Psoas muscle (tissue), 8 donors: ENCODE results near the gene GDAP2. TPM values are rescaled to one million over a fixed set of nuclear protein-coding genes. Genes with fewer than 3 reads are reported as not detected.

Experiments
- ATAC-seq, 4 donors: fragments of 200-7000 bp; cut with Tn5 transposase; one replicate each; pipeline ENCODE4 v1.9.1; 2020; ENCODE audit warnings: moderate library complexity in 3 of 4, mild to moderate bottlenecking in 2 of 4
- DNase-seq, 2 donors: peaks; one replicate each; pipeline ENCODE4 v3.0.0-alpha.2; 2020
- H3K27ac ChIP-seq: fragments of 200-600 bp; one replicate; pipeline ENCODE4 v1.8.0; 2022
- H3K27me3 ChIP-seq, 3 donors: fragments of 200-600 bp in 1 of 3; one replicate each; pipeline versions ENCODE4 v1.6.1 to v1.8.0; 2013 to 2022; ENCODE audit warnings: low read length in 2 of 3, mild to moderate bottlenecking in 2 of 3, moderate library complexity in 1 of 3; ENCODE audit not compliant: insufficient read depth in 3 of 3
- H3K36me3 ChIP-seq, 2 donors: fragments of 200-600 bp in 1 of 2; one replicate each; pipeline versions ENCODE4 v1.6.1 to v1.8.0; 2013 to 2022; ENCODE audit warnings: low read depth in 1 of 2, mild to moderate bottlenecking in 1 of 2, moderate library complexity in 1 of 2; ENCODE audit not compliant: insufficient read depth in 1 of 2
- H3K4me1 ChIP-seq: fragments of 200-600 bp; one replicate; pipeline ENCODE4 v1.8.0; 2022
- H3K4me3 ChIP-seq: fragments of 200-600 bp; one replicate; pipeline ENCODE4 v1.8.0; 2022; ENCODE audit warnings: mild to moderate bottlenecking
- H3K9me3 ChIP-seq: fragments of 200-600 bp; one replicate; pipeline ENCODE4 v1.8.0; 2022
- CTCF ChIP-seq: fragments of 200-600 bp; IDR thresholded peaks from one replicate; pipeline ENCODE4 v1.8.0; 2022; ENCODE audit warnings: antibody characterized with exemption
- WGBS, 3 donors: extraction: QIAGEN DNeasy Blood & Tissue Kit; methylation state at CpG; one replicate each; pipeline versions ENCODE4 v1.1.6 to v1.1.7; 2013; 5-methylcytosine and 5-hydroxymethylcytosine counted together
- intact Hi-C, 2 donors: fragments of 100-400 bp; cut with DNase I; formaldehyde crosslinking; loops; one replicate each; pipeline versions ENCODE4 v1.11.0 to v1.14.2; 2022
- polyA plus RNA-seq, 3 donors: library from polyadenylated mRNA; stranded (reverse); fragments of 200-250 nt; gene quantifications; one replicate each; pipeline ENCODE4 v1.2.3, GENCODE V29; 2013
- total RNA-seq, 4 donors: library from RNA; stranded (reverse); fragmentation: NEBNext Ultra II Directional in 2 of 4; extraction: Animal tissue kit (Norgen Biotek cat#: 25700) in 2 of 4; gene quantifications; one replicate each; pipeline versions ENCODE4 v1.2.1 to v1.2.4, GENCODE V29; 2021 to 2023
- donor health status: healthy with polysubstance abuse.
- donor health status: DM: no; HTN: no; CAD: no; lungs with moderate emphysema.
- donor health status: Bipolar disorder and iron deficiency.
- donor health status: healthy.
- donor health status: DM: yes; HTN: yes; CAD: no.
- donor health status: DM: no; HTN: no; CAD: no.
- donor health status: DM: no; HTN: no; CAD: no.
- donor health status: DM: yes; HTN: yes; CAD: no.

The GDAP2 gene
- total and polyA plus RNA-seq, 7 donors, result 2.4 to 12.2 (median 9.3) TPM

GRCh38 chr1:117828201-117828600 lies 101.2 kb downstream of the GDAP2 start:
- Histone ChIP-seq H3K27ac (no peak overlapping the region), H3K4me1 (no peaks in the 10 kb centered on the region), H3K9me3 (no peaks in the 10 kb centered on the region), H3K36me3 (no peaks in the 10 kb centered on the region), H3K4me3 (no peak overlapping the region), H3K27me3 (no peaks in the 10 kb centered on the region)
- ATAC-seq, result peak; percentile 34 to 60 (median 37)
- DNase-seq, result peak; percentile 52 to 69
- intact Hi-C loops, result no loop called here
- 42 to 52% (median 47%) methylated on average over 4 of the region's 4 CpGs for WGBS, 3 donors
- no peak for TF ChIP-seq CTCF

- ATAC-seq, result peak; percentile 56 to 72 (median 69)
- intact Hi-C loops, result no loop called here
- Histone ChIP-seq H3K27me3 (no peaks in the 10 kb centered on the region), H3K27ac (no peak overlapping the region), H3K9me3 (no peaks in the 10 kb centered on the region), H3K36me3 (no peaks in the 10 kb centered on the region), H3K4me3 (no peak overlapping the region), H3K4me1 (peaks cover 9% of the 10 kb centered on the region)
- 28 to 45% (median 38%) methylated on average over 1 of the region's 1 CpG for WGBS, 3 donors
- TF ChIP-seq CTCF, result no peak
- peak; percentile 44 to 60 for DNase-seq
These were observed 102.8 kb downstream of the GDAP2 start for GRCh38 chr1:117826540-117827078.

GRCh38 chr1:117826119-117826518 lies 103.3 kb downstream of the GDAP2 start:
- intact Hi-C loops, result no loop called here
- ATAC-seq, result no peak
- Histone ChIP-seq H3K4me1 (peaks cover 14% of the 10 kb centered on the region), H3K36me3 (no peaks in the 10 kb centered on the region), H3K27me3 (no peaks in the 10 kb centered on the region), H3K27ac (peak overlapping the region; percentile 11), H3K9me3 (no peaks in the 10 kb centered on the region), H3K4me3 (no peak overlapping the region)
- 9 to 54% (median 41%) methylated on average over 2 of the region's 2 CpGs for WGBS, 3 donors
- DNase-seq, result no peak
- no peak for TF ChIP-seq CTCF

GRCh38 chr1:117825414-117825813 lies 104.0 kb downstream of the GDAP2 start:
- Histone ChIP-seq H3K4me3 (no peak overlapping the region), H3K4me1 (peaks cover 14% of the 10 kb centered on the region), H3K36me3 (no peaks in the 10 kb centered on the region), H3K27me3 (no peaks in the 10 kb centered on the region), H3K27ac (no peak overlapping the region), H3K9me3 (no peaks in the 10 kb centered on the region)
- 50 to 62% (median 52%) methylated on average over 2 of the region's 2 CpGs for WGBS, 3 donors
- DNase-seq, result peak; percentile 49 to 62
- intact Hi-C loops, result no loop called here
- TF ChIP-seq CTCF, result no peak
- ATAC-seq, result no peak

- H3K9me3 ChIP-seq, result no peaks in the 10 kb centered on the region
- intact Hi-C loops, result no loop called here
- no peaks in the 10 kb centered on the region for H3K27me3 ChIP-seq
- no peak overlapping the region for H3K4me3 ChIP-seq
- ATAC-seq (peak in 1 of 4 donors; percentile 20), DNase-seq (peak in 1 of 2 donors; percentile 24)
- 21 to 35% (median 29%) methylated on average over 1 of the region's 1 CpG for WGBS, 3 donors
- H3K36me3 ChIP-seq, result no peaks in the 10 kb centered on the region
- TF ChIP-seq CTCF, result no peak
- H3K4me1 ChIP-seq, result peaks cover 14% of the 10 kb centered on the region
- no peak overlapping the region for H3K27ac ChIP-seq
These were observed 104.8 kb downstream of the GDAP2 start for GRCh38 chr1:117824616-117825015.
